Measurements from ENCODE around the gene NFKB1.

DNA sequence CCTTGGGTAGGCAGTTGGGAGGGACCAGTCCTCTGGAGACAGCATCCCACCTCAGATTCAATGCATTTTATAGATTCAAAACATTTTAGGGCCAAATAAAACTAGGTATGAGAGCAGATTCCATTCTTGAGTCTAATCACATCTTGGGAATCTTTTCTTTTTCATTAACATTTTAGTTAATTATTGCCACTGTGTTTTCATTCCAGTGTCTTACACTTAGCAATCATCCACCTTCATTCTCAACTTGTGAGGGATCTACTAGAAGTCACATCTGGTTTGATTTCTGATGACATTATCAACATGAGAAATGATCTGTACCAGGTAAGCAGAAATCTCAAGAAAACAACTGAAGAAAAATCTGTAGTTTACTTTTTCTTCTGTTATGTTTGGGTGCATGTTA lies 99.5 kb downstream of the NFKB1 start:
- TF ChIP-seq, protein P1, sequence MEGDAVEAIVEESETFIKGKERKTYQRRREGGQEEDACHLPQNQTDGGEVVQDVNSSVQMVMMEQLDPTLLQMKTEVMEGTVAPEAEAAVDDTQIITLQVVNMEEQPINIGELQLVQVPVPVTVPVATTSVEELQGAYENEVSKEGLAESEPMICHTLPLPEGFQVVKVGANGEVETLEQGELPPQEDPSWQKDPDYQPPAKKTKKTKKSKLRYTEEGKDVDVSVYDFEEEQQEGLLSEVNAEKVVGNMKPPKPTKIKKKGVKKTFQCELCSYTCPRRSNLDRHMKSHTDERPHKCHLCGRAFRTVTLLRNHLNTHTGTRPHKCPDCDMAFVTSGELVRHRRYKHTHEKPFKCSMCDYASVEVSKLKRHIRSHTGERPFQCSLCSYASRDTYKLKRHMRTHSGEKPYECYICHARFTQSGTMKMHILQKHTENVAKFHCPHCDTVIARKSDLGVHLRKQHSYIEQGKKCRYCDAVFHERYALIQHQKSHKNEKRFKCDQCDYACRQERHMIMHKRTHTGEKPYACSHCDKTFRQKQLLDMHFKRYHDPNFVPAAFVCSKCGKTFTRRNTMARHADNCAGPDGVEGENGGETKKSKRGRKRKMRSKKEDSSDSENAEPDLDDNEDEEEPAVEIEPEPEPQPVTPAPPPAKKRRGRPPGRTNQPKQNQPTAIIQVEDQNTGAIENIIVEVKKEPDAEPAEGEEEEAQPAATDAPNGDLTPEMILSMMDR (IDR thresholded peaks at IDR 0.05; ENCODE audit: low read depth, low read length): no peak
- no peak for TF ChIP-seq EZH2phosphoT487 (IDR thresholded peaks at IDR 0.05; ENCODE audit: low read depth)
